Muscle layer of colon (tissue), 2 donors: Measurements from ENCODE around the gene C1orf198.

ENCODE experiments used
- H3K27ac ChIP-seq: one replicate; pipeline ENCODE4 v1.7.0; 2013; ENCODE audit warnings: low read depth, mild to moderate bottlenecking, low read length, moderate library complexity
- H3K27me3 ChIP-seq, 2 donors: one replicate each; pipeline ENCODE4 v1.7.0; 2013; ENCODE audit warnings: low read length in 2 of 2, mild to moderate bottlenecking in 2 of 2; ENCODE audit not compliant: insufficient read depth in 2 of 2, control insufficient read depth in 1 of 2
- H3K36me3 ChIP-seq: one replicate; pipeline ENCODE4 v1.7.0; 2013; ENCODE audit warnings: mild to moderate bottlenecking, low read length; ENCODE audit not compliant: insufficient read depth
- H3K4me1 ChIP-seq: one replicate; pipeline ENCODE4 v1.7.0; 2013; ENCODE audit warnings: mild to moderate bottlenecking, low read length; ENCODE audit not compliant: insufficient read depth
- H3K4me3 ChIP-seq, 2 donors: one replicate each; pipeline ENCODE4 v1.7.0; 2013; ENCODE audit warnings: low read length in 2 of 2, low read depth in 1 of 2, mild to moderate bottlenecking in 1 of 2, moderate library complexity in 1 of 2
- H3K9ac ChIP-seq: one replicate; pipeline ENCODE4 v1.7.0; 2013; ENCODE audit warnings: low read length
- H3K9me3 ChIP-seq: one replicate; pipeline ENCODE4 v1.7.0; 2013; ENCODE audit warnings: mild to moderate bottlenecking, low read length
- donor health status: abdominal sarcoma.
- donor health status: Adenocarcinoma of cecum.

The C1orf198 gene

GRCh38 chr1:230867101-230867902 lies 1.0 kb downstream of the C1orf198 start:
- Histone ChIP-seq H3K4me3 (peak overlapping the region; percentile 73 to 89), H3K9ac (peak overlapping the region; percentile 68), H3K36me3 (no peaks in the 10 kb centered on the region), H3K27ac (peak overlapping the region; percentile 75), H3K9me3 (no peaks in the 10 kb centered on the region), H3K4me1 (peaks cover 46% of the 10 kb centered on the region), H3K27me3 (no peaks in the 10 kb centered on the region)

- peak overlapping the region; percentile 73 to 89 for H3K4me3 ChIP-seq
- H3K27ac ChIP-seq, result no peak overlapping the region
- peaks cover 46% of the 10 kb centered on the region for H3K4me1 ChIP-seq
- H3K36me3 ChIP-seq, result no peaks in the 10 kb centered on the region
- H3K9me3 ChIP-seq, result no peaks in the 10 kb centered on the region
- H3K9ac ChIP-seq, result peak overlapping the region; percentile 8
- no peaks in the 10 kb centered on the region for H3K27me3 ChIP-seq
Measured at GRCh38 chr1:230866171-230867070, 1.9 kb downstream of the C1orf198 start.

GRCh38 chr1:230865062-230865817 lies 3.1 kb downstream of the C1orf198 start:
- Histone ChIP-seq H3K9me3 (no peaks in the 10 kb centered on the region), H3K4me1 (peaks cover 46% of the 10 kb centered on the region), H3K9ac (no peak overlapping the region), H3K27ac (no peak overlapping the region), H3K4me3 (peak overlapping the region in 1 of 2 donors; percentile 4), H3K36me3 (no peaks in the 10 kb centered on the region), H3K27me3 (no peaks in the 10 kb centered on the region)

- peaks cover 45% of the 10 kb centered on the region for H3K4me1 ChIP-seq
Measured at GRCh38 chr1:230864441-230864840, 3.9 kb downstream of the C1orf198 start.

GRCh38 chr1:230863449-230863848 lies 4.9 kb downstream of the C1orf198 start:
- H3K4me3 ChIP-seq, result no peak overlapping the region
- H3K27ac ChIP-seq, result no peak overlapping the region
- no peak overlapping the region for H3K9ac ChIP-seq
- no peaks in the 10 kb centered on the region for H3K36me3 ChIP-seq
- no peaks in the 10 kb centered on the region for H3K27me3 ChIP-seq
- no peaks in the 10 kb centered on the region for H3K9me3 ChIP-seq
- peaks cover 44% of the 10 kb centered on the region for H3K4me1 ChIP-seq

More at GRCh38 chr1:230864441-230864840, 3.9 kb downstream of the C1orf198 start:
- H3K4me3 ChIP-seq, result no peak overlapping the region
- no peaks in the 10 kb centered on the region for H3K27me3 ChIP-seq
- no peaks in the 10 kb centered on the region for H3K9me3 ChIP-seq
- no peak overlapping the region for H3K27ac ChIP-seq
- no peaks in the 10 kb centered on the region for H3K36me3 ChIP-seq
- H3K9ac ChIP-seq, result no peak overlapping the region

- no peak overlapping the region for H3K27ac ChIP-seq
- H3K4me3 ChIP-seq, result no peak overlapping the region
- no peak overlapping the region for H3K9ac ChIP-seq
- no peaks in the 10 kb centered on the region for H3K27me3 ChIP-seq
- no peaks in the 10 kb centered on the region for H3K36me3 ChIP-seq
- H3K4me1 ChIP-seq, result peaks cover 40% of the 10 kb centered on the region
- H3K9me3 ChIP-seq, result no peaks in the 10 kb centered on the region
Measured at GRCh38 chr1:230861970-230862595, 6.2 kb downstream of the C1orf198 start.

- no peak overlapping the region for H3K4me3 ChIP-seq
- H3K9ac ChIP-seq, result no peak overlapping the region
- peaks cover 36% of the 10 kb centered on the region for H3K4me1 ChIP-seq
- no peaks in the 10 kb centered on the region for H3K9me3 ChIP-seq
- H3K27me3 ChIP-seq, result no peaks in the 10 kb centered on the region
- no peak overlapping the region for H3K27ac ChIP-seq
- H3K36me3 ChIP-seq, result no peaks in the 10 kb centered on the region
Measured at GRCh38 chr1:230861489-230861888, 6.8 kb downstream of the C1orf198 start.

GRCh38 chr1:230860617-230861384 lies 7.5 kb downstream of the C1orf198 start:
- Histone ChIP-seq H3K9ac (no peak overlapping the region), H3K4me1 (peaks cover 29% of the 10 kb centered on the region), H3K27me3 (no peaks in the 10 kb centered on the region), H3K9me3 (no peaks in the 10 kb centered on the region), H3K36me3 (no peaks in the 10 kb centered on the region), H3K4me3 (no peak overlapping the region), H3K27ac (no peak overlapping the region)

GRCh38 chr1:230858918-230859729 lies 9.2 kb downstream of the C1orf198 start:
- Histone ChIP-seq H3K9me3 (no peaks in the 10 kb centered on the region), H3K4me1 (peaks cover 13% of the 10 kb centered on the region), H3K27ac (no peak overlapping the region), H3K36me3 (peaks cover 10% of the 10 kb centered on the region), H3K4me3 (no peak overlapping the region), H3K27me3 (no peaks in the 10 kb centered on the region), H3K9ac (no peak overlapping the region)
